GM23248 (cell line): ENCODE measurements around the gene ZNF593OS.

Experiments
- EZH2 ChIP-seq: fragments of 200-600 bp; sonication (generic); IDR thresholded peaks from 2 replicates; pipeline ENCODE4 v1.6.1; 2018; ENCODE audit warnings: antibody characterized with exemption, mild to moderate bottlenecking; ENCODE audit not compliant: insufficient read depth, poor library complexity, severe bottlenecking
- EZH2phosphoT487 ChIP-seq: fragments of 200-600 bp; sonication (generic); IDR thresholded peaks from 2 replicates; pipeline ENCODE4 v1.6.1; 2018; ENCODE audit warnings: antibody characterized with exemption, moderate library complexity, mild to moderate bottlenecking, low read depth; ENCODE audit not compliant: insufficient read depth

- no peak for TF ChIP-seq EZH2phosphoT487
- no peak for TF ChIP-seq EZH2
These were observed 47.0 kb downstream of the ZNF593OS start for GRCh38 chr1:26124418-26125331.
